Progenitor cell of endocrine pancreas (in vitro differentiated cells): ENCODE data around the gene TMEM245. TPM values are rescaled to one million over a fixed set of nuclear protein-coding genes. Genes with fewer than 3 reads are reported as not detected.

Experiments
- DNase-seq: peaks from one replicate; pipeline ENCODE4 v3.0.0; 2021; ENCODE audit warnings: low spot score; ENCODE audit not compliant: unreplicated experiment
- H3K27ac Mint-ChIP-seq: 2 replicates; pipeline ENCODE4 v1.8.0; 2021; ENCODE audit warnings: mild to moderate bottlenecking, moderate library complexity, mixed read lengths
- H3K27me3 Mint-ChIP-seq: 2 replicates; pipeline ENCODE4 v1.8.0; 2021; ENCODE audit warnings: mixed read lengths
- H3K36me3 Mint-ChIP-seq: 2 replicates; pipeline ENCODE4 v1.8.0; 2022; ENCODE audit warnings: mixed read lengths; ENCODE audit not compliant: insufficient read depth
- H3K4me1 Mint-ChIP-seq: 2 replicates; pipeline ENCODE4 v1.8.0; 2021; ENCODE audit warnings: low read depth, mixed read lengths
- H3K4me3 Mint-ChIP-seq: 2 replicates; pipeline ENCODE4 v1.8.0; 2021; ENCODE audit warnings: low read depth, mild to moderate bottlenecking, moderate library complexity, mixed read lengths
- H3K9me3 Mint-ChIP-seq: 2 replicates; pipeline ENCODE4 v1.8.0; 2021; ENCODE audit warnings: low read depth, mixed read lengths
- total RNA-seq: library from RNA; stranded (reverse); gene quantifications from 2 replicates; pipeline ENCODE4 v1.2.1, GENCODE V29; 2021
- TF ChIP-seq, protein P1 (sequence below): fragments of 200-600 bp; sonication (generic); IDR thresholded peaks from one replicate; pipeline ENCODE4 v1.5.0; 2021; ENCODE audit warnings: antibody characterized with exemption, mild to moderate bottlenecking; ENCODE audit not compliant: unreplicated experiment

Gene TMEM245
- total RNA-seq, 1 donor from 2014 or later, result 57.2 TPM

GRCh38 chr9:109003116-109003515, 116.6 kb downstream of the TMEM245 start:
- Mint-ChIP-seq H3K4me1 (peaks cover 5% of the 10 kb centered on the region), H3K4me3 (no peak overlapping the region), H3K9me3 (peaks cover 17% of the 10 kb centered on the region), H3K36me3 (peaks cover 27% of the 10 kb centered on the region), H3K27me3 (no peaks in the 10 kb centered on the region), H3K27ac (no peak overlapping the region)
- TF ChIP-seq, protein P1, sequence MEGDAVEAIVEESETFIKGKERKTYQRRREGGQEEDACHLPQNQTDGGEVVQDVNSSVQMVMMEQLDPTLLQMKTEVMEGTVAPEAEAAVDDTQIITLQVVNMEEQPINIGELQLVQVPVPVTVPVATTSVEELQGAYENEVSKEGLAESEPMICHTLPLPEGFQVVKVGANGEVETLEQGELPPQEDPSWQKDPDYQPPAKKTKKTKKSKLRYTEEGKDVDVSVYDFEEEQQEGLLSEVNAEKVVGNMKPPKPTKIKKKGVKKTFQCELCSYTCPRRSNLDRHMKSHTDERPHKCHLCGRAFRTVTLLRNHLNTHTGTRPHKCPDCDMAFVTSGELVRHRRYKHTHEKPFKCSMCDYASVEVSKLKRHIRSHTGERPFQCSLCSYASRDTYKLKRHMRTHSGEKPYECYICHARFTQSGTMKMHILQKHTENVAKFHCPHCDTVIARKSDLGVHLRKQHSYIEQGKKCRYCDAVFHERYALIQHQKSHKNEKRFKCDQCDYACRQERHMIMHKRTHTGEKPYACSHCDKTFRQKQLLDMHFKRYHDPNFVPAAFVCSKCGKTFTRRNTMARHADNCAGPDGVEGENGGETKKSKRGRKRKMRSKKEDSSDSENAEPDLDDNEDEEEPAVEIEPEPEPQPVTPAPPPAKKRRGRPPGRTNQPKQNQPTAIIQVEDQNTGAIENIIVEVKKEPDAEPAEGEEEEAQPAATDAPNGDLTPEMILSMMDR, result no peak
- no peak for DNase-seq

DNA sequence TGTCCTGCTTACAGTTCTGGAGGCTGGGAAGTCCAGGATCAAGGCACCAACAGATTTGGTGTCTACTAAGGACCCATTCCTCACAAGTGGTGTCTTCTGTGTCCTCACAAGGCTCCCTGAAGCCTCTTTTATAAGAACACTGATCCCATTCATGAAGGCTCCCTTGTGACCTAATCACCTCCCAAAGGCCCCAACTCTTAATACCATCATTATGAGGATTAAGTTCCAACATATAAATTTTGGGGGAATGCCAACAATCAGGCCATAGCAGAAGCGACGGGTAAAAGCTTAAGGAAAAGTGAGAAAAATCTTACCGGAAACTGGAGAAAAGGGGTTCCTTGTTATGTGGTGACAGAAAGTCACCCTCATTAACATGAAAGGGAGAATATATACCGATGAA, 117.6 kb downstream of the TMEM245 start:
- TF ChIP-seq, protein P1, result no peak
- H3K27ac Mint-ChIP-seq, result no peak overlapping the region
- no peaks in the 10 kb centered on the region for H3K27me3 Mint-ChIP-seq
- H3K4me1 Mint-ChIP-seq, result peaks cover 10% of the 10 kb centered on the region
- peaks cover 17% of the 10 kb centered on the region for H3K9me3 Mint-ChIP-seq
- no peak overlapping the region for H3K4me3 Mint-ChIP-seq
- no peak for DNase-seq
- H3K36me3 Mint-ChIP-seq, result peaks cover 29% of the 10 kb centered on the region

DNA sequence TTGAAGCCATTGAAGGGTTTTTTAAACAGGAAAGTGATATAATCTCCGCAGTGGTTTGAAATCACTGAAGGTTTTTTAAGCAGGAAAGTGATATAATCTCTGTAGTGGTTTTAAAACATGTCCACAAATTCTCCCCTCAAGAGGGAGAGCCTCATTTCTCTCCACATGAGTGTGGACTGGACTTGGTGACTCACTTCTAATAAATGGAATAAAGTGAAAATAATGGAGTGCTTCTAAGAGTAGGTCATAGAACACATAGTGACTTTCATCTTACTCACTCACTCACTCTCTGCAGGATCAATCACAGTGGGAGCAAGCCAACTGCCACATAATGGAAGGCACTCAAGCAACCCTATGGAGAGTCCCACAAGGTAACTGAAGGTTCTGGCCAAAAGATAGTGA, 118.5 kb downstream of the TMEM245 start:
- Mint-ChIP-seq H3K4me3 (no peak overlapping the region), H3K4me1 (peaks cover 12% of the 10 kb centered on the region), H3K27ac (no peak overlapping the region), H3K9me3 (peaks cover 17% of the 10 kb centered on the region), H3K27me3 (no peaks in the 10 kb centered on the region), H3K36me3 (peaks cover 29% of the 10 kb centered on the region)
- TF ChIP-seq, protein P1, result no peak
- no peak for DNase-seq

DNA sequence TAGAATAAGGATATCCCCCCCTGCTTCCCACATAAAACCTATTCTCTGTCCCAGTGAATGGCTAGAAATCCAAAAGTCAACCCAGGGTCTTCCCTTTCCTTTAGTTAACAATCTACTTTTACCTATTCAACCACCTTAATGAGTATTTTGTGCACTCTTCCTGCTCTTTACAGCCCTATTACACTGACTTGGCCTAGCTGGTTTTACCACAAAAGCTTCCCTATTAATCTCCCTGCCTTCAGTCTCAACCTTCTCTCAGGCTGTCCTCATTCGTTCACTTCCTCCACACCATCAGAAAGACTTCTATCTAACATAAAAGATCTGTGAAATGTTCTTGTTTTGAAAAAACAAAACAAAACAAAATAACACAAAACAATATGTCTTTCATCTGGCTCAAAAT, 122.6 kb downstream of the TMEM245 start:
- DNase-seq, result no peak
- Mint-ChIP-seq H3K27me3 (no peaks in the 10 kb centered on the region), H3K4me3 (no peak overlapping the region), H3K9me3 (peaks cover under 1% of the 10 kb centered on the region), H3K4me1 (peaks cover 12% of the 10 kb centered on the region), H3K27ac (no peak overlapping the region), H3K36me3 (peaks cover 12% of the 10 kb centered on the region)
- TF ChIP-seq, protein P1, result no peak

- TF ChIP-seq, protein P1, result no peak
- H3K4me1 Mint-ChIP-seq, result peaks cover 14% of the 10 kb centered on the region
- H3K4me3 Mint-ChIP-seq, result no peak overlapping the region
- H3K36me3 Mint-ChIP-seq, result peaks cover 10% of the 10 kb centered on the region
- H3K27me3 Mint-ChIP-seq, result no peaks in the 10 kb centered on the region
- no peak overlapping the region for H3K27ac Mint-ChIP-seq
- no peak for DNase-seq
- H3K9me3 Mint-ChIP-seq, result no peaks in the 10 kb centered on the region
Measured at GRCh38 chr9:108996643-108997042, 123.1 kb downstream of the TMEM245 start.
